ENCODE results near the gene ALAD. TPM values are rescaled to one million over a fixed set of nuclear protein-coding genes. Genes with fewer than 3 reads are reported as not detected.
A peak's percentile ranks its signal among the peaks of the same experiment; 100 is the strongest.
"Not testable (repeated sequence)": the region's sequence is repeated elsewhere in the genome, so short reads cannot be mapped to it uniquely, and the experiment has no call there.

The ALAD gene
- total RNA-seq = 10 to 100 TPM in 3 of 4 donors, 1 to 10 TPM in 1; 1.5 to 26.6 (median 16.1) TPM

GRCh38 chr9:113401027-113401792 lies at the start of gene ALAD:
Gene ALAD (minus strand): TSS chr9:113401284. CDS start chr9:113393559, 7,725 bp downstream.
- intact Hi-C loops (cut with DNase I; ENCODE audit: low total_unique reads) = loop anchor here (10.0 kb wide), 1 partner anchor 126 kb away; the partner anchor contains the start of genes CDC26 and PRPF4
- peak within 1 kb of the TSS; percentile 76 for H3K27ac ChIP-seq
- H3K27me3 ChIP-seq = no peaks in the 10 kb centered on the region
- no peaks in the 10 kb centered on the region for H3K9me3 ChIP-seq
- H3K4me3 ChIP-seq = peak within 1 kb of the TSS; percentile 85 to 88
- peak; percentile 96 to 98 (median 96) for TF ChIP-seq CTCF (IDR thresholded peaks at IDR 0.05)
- peak in 1 of 2 donors; percentile 60 for TF ChIP-seq POLR2A (IDR thresholded peaks at IDR 0.05)
- peak; percentile 99 to 100 for DNase-seq
- H3K4me1 ChIP-seq = peaks cover 5 to 6% of the 10 kb centered on the region in 2 donors
- H3K36me3 ChIP-seq = no peaks in the 10 kb centered on the region

GRCh38 chr9:113449376-113449775 lies 48.3 kb upstream of the ALAD start:
- Histone ChIP-seq H3K4me1 (peaks cover 0 to 2% of the 10 kb centered on the region in 2 donors), H3K27me3 (no peaks in the 10 kb centered on the region), H3K27ac (no peak overlapping the region), H3K36me3 (no peaks in the 10 kb centered on the region), H3K9me3 (no peaks in the 10 kb centered on the region), H3K4me3 (no peak overlapping the region)
- intact Hi-C loops (cut with DNase I; ENCODE audit: low total_unique reads) = loop anchor here (5.0 kb wide), 2 partner anchors 138 to 208 kb away; no protein-coding TSS in a partner anchor
- no peak for DNase-seq
- TF ChIP-seq POLR2A (IDR thresholded peaks at IDR 0.05) = no peak
- no peak for TF ChIP-seq CTCF (IDR thresholded peaks at IDR 0.05)

- intact Hi-C loops (cut with DNase I; ENCODE audit: low total_unique reads) = loop anchor here (5.0 kb wide), 2 partner anchors 141 to 211 kb away; no protein-coding TSS in a partner anchor
- DNase-seq = no peak
- peak; percentile 55 to 81 (median 76) for TF ChIP-seq CTCF (IDR thresholded peaks at IDR 0.05)
- TF ChIP-seq POLR2A (IDR thresholded peaks at IDR 0.05) = no peak
- no peaks in the 10 kb centered on the region for H3K36me3 ChIP-seq
- H3K27ac ChIP-seq = no peak overlapping the region
- H3K4me1 ChIP-seq = no peaks in the 10 kb centered on the region
- H3K9me3 ChIP-seq = no peaks in the 10 kb centered on the region
- H3K4me3 ChIP-seq = no peak overlapping the region
- no peaks in the 10 kb centered on the region for H3K27me3 ChIP-seq
Observed at GRCh38 chr9:113446323-113446740, 45.2 kb upstream of the ALAD start.

GRCh38 chr9:113444736-113445135 lies 43.7 kb upstream of the ALAD start:
- Histone ChIP-seq H3K36me3 (no peaks in the 10 kb centered on the region), H3K4me3 (no peak overlapping the region), H3K4me1 (no peaks in the 10 kb centered on the region), H3K27me3 (no peaks in the 10 kb centered on the region), H3K9me3 (no peaks in the 10 kb centered on the region), H3K27ac (no peak overlapping the region)
- intact Hi-C loops (cut with DNase I; ENCODE audit: low total_unique reads) = loop anchor here (5.0 kb wide), 2 partner anchors 143 to 213 kb away; no protein-coding TSS in a partner anchor
- no peak for TF ChIP-seq CTCF (IDR thresholded peaks at IDR 0.05)
- TF ChIP-seq POLR2A (IDR thresholded peaks at IDR 0.05) = no peak
- DNase-seq = no peak

- H3K4me3 ChIP-seq; intact Hi-C loops (cut with DNase I; ENCODE audit: low total_unique reads); H3K36me3 ChIP-seq; H3K27ac ChIP-seq; H3K4me1 ChIP-seq; H3K9me3 ChIP-seq; H3K27me3 ChIP-seq; DNase-seq: not testable (repeated sequence)
Observed at GRCh38 chr9:113437716-113438115, 36.6 kb upstream of the ALAD start.
